ENCODE measurements around the gene DGUOK.
"Not testable (repeated sequence)": the region's sequence is repeated elsewhere in the genome, so short reads cannot be mapped to it uniquely, and the experiment has no call there.

Gene DGUOK

DNA sequence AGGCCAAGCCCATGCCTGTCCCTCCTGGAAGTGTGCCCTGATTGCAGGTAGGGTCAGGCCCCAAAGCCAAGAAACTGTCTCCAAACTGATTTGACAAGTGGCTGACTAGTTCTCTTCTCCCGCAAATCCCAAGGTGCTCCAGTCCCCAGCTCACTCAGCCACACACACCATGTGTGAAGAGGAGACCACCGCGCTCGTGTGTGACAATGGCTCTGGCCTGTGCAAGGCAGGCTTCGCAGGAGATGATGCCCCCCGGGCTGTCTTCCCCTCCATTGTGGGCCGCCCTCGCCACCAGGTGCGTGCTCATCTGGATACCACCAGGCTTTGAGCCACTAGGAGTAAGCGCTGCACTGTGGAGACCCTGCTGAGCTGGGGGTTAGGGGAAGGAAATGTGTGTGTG is 25.5 kb upstream of the DGUOK start:
- no peak for ATAC-seq

DNA sequence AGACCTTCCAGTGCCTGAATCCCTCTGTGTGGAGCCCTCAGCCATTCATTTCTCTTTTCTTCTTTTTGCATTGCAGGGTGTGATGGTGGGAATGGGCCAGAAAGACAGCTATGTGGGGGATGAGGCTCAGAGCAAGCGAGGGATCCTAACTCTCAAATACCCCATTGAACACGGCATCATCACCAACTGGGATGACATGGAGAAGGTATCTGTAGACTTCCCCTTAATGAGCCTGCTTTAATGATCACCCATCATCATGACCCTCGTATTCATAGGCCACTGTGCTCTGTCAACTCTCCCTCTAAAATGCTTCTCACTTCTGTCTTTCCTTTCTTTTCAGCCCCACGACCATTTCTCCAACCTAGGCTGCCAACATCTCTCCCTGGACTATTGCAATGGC is 24.4 kb upstream of the DGUOK start:
- no peak for ATAC-seq

DNA sequence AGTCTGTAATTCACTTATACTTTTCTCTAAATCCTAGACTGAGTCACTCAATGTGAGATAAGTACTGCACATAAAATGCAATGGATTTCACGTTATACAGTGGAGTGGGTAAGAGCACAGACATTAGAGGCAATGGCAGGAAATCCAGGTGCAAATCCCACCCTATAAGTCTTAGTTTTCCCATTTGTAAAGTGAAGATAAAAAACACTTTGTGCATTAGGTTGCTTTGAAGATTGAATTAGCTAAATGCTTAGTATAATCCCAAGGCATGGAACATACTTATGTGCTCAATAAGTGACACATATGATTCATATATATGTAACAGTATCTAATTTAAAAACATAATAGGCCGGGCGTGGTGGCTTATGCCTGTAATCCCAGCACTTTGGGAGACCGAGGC is 23.4 kb upstream of the DGUOK start:
- ATAC-seq = no peak

DNA sequence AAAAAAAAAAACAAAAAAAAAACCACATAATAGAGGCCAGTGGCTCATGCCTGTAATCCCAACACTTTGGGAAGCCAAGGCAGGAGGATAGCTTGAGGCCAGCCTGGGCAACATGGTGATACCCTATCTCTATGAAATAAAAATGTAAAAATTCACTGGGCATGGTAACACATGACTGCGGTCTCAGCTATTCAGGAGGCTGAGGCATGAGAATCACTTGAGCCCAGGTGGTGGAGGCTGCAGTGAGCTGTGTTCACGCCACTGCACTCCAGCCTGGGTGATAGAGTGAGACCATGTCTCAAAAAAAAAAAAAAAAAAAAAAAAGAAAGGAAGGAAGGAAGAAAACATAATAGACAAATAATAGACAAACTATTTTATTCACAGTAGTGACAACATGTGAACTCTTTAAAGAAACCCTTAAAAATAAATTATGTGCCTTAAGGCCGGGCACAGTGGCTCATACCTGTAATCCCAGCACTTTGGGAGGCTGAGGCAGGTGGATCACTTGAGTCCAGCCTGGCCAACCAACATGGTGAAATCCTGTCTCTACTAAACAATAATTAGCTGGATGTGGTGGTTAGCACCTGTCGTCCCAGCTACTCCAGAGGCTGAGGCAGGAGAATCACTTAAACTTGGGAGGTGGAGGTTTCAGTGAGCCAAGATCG is 22.6 kb upstream of the DGUOK start:
- ATAC-seq = not testable (repeated sequence)

DNA sequence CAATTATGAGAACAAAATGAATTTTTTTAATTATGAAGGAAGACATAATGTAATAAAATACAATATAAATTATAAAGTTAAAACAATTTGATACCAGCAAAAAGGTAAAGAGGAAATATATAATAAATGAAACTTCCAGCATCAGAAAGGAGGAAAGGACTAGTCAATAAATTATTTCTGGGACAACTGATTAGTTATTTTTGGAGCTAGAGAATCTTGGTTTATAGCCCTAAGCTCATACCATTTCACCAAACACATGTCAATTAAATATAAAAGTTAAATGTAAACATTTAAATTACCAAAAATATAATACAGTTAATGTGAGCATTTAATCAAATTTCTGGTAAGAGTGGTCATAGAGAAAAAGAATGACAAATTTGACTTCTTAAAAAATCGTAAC is 21.7 kb upstream of the DGUOK start:
- ATAC-seq = no peak

- ATAC-seq = no peak
Observed at GRCh38 chr2:73906847-73907505, 19.7 kb upstream of the DGUOK start.

DNA sequence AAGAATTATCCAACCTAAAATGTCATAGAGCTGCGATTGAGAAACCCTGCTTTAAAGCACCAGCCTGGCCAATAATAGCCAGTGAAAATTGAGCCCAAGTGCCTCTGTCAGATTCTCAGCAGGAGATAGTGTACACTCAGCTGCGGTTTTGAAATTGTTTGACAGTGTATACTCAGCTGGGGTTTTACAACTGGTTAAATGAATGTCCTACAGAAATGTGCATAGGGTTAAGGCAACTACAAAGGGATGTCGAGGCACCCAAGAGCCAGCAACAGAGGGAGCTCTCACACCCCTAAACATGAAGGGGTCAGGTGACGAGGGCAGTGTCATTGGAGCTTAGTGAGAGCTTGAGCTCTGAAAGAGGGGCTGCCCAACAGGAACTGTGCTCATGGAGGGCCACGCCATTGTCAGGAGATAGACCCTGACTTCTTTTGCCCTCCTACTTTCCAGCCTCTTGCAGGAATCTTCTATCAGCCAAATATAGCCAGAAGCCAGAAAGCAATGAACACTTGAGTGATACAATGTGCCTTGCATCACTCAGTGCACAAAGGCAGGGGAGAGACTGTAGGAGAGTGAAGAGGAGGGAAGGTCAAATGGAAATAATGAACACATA is 18.7 kb upstream of the DGUOK start:
- ATAC-seq = peak; percentile 85 to 88

DNA sequence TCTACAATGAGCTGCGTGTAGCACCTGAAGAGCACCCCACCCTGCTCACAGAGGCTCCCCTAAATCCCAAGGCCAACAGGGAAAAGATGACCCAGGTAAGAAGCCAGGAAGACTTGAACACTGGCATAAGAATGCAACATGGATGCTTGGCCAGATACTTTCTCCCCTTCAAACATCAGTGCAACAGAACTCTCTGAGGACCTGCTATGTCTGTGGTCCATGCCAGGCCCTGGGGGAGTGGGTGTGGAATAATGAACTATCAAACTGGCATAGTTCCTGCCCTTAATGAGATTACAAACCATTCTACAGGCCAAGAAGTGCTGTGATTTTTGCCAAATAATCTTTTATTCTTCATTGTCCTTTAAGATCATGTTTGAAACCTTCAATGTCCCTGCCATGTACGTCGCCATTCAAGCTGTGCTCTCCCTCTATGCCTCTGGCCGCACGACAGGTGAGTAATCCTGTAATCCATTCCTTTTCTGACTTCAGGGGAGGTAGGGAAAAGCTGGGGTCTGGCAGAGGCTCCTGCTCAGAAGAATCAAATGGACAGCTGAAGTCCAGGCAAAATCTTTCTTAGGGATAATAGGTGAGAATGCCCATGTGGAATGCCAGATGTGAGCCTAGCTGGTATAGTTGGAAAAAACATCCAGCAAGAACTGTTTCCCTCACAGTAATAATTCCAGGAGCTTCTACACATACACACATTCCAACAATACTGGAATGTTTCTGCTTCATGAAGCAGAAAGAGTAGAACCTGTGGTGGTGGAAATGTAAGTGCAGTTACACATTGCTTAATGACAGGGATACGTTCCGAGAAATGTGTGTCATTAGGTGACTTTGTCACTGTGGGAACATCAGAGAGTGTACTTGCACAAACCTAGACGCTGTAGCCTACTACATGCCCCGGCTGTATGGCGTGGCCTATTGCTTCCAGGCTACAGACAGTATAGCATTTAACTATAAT is 17.7 kb upstream of the DGUOK start:
- no peak for ATAC-seq

DNA sequence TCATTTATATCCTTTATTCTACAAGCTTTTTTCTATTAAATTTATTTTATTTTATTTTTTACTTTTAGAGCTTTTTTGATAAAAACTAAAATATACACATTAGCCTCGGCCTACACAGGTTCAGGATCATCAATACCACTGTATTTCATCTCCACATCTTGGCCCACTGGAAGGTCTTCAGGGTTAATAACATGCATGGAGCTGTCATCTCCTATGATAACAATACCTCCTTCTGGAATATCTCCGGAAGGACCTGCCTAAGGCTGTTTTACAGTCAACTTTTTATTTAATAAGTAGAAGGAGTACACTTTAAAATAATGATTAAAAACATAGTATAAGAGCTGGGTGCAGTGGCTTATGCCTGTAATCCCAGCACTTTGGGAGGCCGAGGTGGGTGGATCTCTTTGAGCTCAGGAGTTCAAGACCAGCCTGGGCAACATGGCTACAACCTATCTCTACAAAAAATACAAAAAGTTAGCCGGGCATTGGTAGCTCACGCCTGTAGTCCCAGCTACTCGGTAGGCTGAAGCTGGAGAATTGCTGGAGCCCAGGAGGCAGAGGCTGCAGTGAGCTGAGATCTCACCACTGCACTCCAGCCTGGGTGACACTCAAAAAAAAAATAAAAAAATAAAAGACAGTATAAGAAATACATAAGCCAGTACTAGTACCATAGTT is 15.7 kb upstream of the DGUOK start:
- ATAC-seq = no peak

- no peak for ATAC-seq
Observed at GRCh38 chr2:73911548-73912208, 15.0 kb upstream of the DGUOK start.

- no peak for ATAC-seq
Observed at GRCh38 chr2:73913414-73914054, 13.1 kb upstream of the DGUOK start.

DNA sequence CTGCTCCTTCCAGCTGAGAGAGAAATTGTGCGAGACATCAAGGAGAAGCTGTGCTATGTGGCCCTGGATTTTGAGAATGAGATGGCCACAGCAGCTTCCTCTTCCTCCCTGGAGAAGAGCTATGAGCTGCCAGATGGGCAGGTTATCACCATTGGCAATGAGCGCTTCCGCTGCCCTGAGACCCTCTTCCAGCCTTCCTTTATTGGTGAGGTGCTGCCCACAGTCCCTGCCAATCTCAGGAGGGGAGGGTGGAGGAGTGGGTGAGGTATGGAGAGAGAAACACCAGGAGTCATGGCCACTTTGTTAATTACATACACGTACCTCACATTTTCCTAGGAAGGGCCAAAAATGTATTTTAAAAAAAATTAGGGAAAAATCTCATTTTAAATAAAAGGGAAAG is 12.0 kb upstream of the DGUOK start:
- no peak for ATAC-seq

- no peak for ATAC-seq
Observed at GRCh38 chr2:73915437-73915993, 11.2 kb upstream of the DGUOK start.

DNA sequence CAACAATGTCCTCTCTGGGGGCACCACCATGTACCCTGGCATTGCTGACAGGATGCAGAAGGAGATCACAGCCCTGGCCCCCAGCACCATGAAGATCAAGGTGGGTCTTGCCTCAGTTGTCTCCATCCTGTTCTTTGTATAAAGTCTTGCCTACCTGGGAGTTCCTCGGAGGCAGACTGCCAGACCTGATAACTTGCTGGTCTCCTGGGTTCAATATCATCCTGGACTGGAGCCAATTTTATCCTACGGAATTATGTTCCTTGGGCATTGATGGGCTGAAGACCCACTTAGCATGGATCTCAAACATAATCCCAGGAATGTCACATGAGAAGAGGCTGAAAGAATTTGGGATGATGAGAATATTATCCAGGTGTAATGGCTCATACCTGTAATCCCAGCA is 10.0 kb upstream of the DGUOK start:
- ATAC-seq = no peak

- no peak for ATAC-seq
Observed at GRCh38 chr2:73917296-73917695, 9.4 kb upstream of the DGUOK start.

GRCh38 chr2:73917696-73918207 is 8.9 kb upstream of the DGUOK start:
- no peak for ATAC-seq

GRCh38 chr2:73918856-73919255 is 7.8 kb upstream of the DGUOK start:
- no peak for ATAC-seq

- no peak for ATAC-seq
Observed at GRCh38 chr2:73919596-73920228, 7.0 kb upstream of the DGUOK start.

DNA sequence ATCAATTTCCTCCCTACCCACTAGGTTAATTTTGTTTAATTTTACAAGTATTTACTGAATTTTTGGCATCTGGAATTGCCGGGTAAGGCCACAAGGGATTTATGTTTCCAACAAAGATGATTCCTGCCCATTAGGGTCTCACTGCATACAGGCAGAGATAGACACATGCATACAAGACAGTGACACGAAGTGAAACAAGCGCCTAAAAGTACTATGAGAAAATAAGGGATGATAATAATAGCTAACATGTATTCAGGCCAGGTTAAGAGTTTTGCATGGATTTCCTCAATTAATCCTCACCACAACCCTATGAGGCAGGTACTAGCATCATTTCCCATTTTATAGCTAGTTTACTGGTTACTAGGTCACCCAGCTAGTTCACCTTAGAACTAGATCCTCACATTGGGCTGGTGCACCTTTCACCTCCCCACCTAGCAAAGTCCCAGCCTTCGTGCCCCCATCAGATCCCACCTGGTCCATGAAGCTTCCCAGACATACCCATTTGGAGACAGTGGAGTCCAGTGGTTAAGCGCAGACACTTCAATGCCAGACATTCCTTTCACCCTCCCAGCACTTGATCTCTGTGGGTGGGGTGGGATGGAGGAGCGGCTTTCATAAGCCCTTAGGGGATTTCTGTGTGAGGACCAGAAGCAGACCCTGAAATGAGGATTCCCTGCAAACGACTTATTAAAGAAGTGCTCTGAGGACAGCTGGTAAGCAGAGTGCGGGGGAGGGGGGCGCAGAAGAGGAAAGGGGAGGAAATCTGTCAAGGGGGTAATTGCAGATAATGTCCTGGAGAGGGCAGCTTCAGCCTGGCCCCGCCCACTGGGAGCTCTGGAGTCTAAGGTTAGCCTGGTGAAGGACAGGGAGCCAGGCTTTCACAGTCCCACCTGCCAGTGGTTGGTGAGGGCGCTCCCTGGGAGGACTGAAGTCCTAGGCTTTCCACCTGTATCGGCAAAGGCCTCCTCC is 5.8 kb upstream of the DGUOK start:
- ATAC-seq = peak in 1 of 2 donors; percentile 30
